ENCODE results near the gene TBC1D21.

- TF ChIP-seq POLR2A (IDR thresholded peaks at IDR 0.05), result no peak
- no peak for TF ChIP-seq CTCF (IDR thresholded peaks at IDR 0.05)
Measured at GRCh38 chr15:73919706-73920105, 46.3 kb downstream of the TBC1D21 start.
